Myocyte (in vitro differentiated cells): ENCODE measurements around the gene SMAD6. TPM values are rescaled to one million over a fixed set of nuclear protein-coding genes. Genes with fewer than 3 reads are reported as not detected.

Source experiments
- DNase-seq: peaks from one replicate; pipeline ENCODE4 v3.0.0-alpha.2; 2012; ENCODE audit warnings: low read depth
- polyA plus RNA-seq: library from polyadenylated mRNA; unstranded; fragments of >200 nt; gene quantifications from one replicate; pipeline ENCODE4 v1.2.1, GENCODE V29; 2012; ENCODE audit warnings: missing spikeins
- total RNA-seq: library from RNA; depleted of rRNA; stranded (reverse); fragments of >200 nt; gene quantifications from 2 replicates; pipeline ENCODE4 v1.2.3, GENCODE V29; 2014

The SMAD6 gene
- total RNA-seq, result 2.5 and 3.5 TPM in 2 replicates
- polyA plus RNA-seq, result 1.2 TPM

- DNase-seq, result peak; percentile 97
These were observed at the start of gene SMAD6 for GRCh38 chr15:66702035-66702786. Gene SMAD6, plus strand, starts transcription at chr15:66702236. Its CDS starts 1,023 bp downstream, at chr15:66703259.

- DNase-seq, result no peak
These were observed 49.2 kb upstream of the SMAD6 start for GRCh38 chr15:66652806-66653205.

GRCh38 chr15:66653398-66653797, 48.6 kb upstream of the SMAD6 start:
- no peak for DNase-seq

- DNase-seq, result no peak
These were observed 48.2 kb upstream of the SMAD6 start for GRCh38 chr15:66653852-66654251.

- no peak for DNase-seq
These were observed 47.7 kb upstream of the SMAD6 start for GRCh38 chr15:66654361-66654738.

- DNase-seq, result no peak
These were observed 47.2 kb upstream of the SMAD6 start for GRCh38 chr15:66654739-66655375.

- DNase-seq, result no peak
These were observed 46.5 kb upstream of the SMAD6 start for GRCh38 chr15:66655511-66655910.

- no peak for DNase-seq
These were observed 46.0 kb upstream of the SMAD6 start for GRCh38 chr15:66655997-66656396.

- DNase-seq, result no peak
These were observed 44.6 kb upstream of the SMAD6 start for GRCh38 chr15:66657185-66658020.

GRCh38 chr15:66658044-66658443, 44.0 kb upstream of the SMAD6 start:
- no peak for DNase-seq

- DNase-seq, result no peak
These were observed 43.2 kb upstream of the SMAD6 start for GRCh38 chr15:66658855-66659254.

- no peak for DNase-seq
These were observed 42.7 kb upstream of the SMAD6 start for GRCh38 chr15:66659384-66659783.

GRCh38 chr15:66661432-66662096, 40.5 kb upstream of the SMAD6 start:
- DNase-seq, result no peak

- no peak for DNase-seq
These were observed 39.5 kb upstream of the SMAD6 start for GRCh38 chr15:66662522-66662921.

GRCh38 chr15:66663664-66664063, 38.4 kb upstream of the SMAD6 start:
- DNase-seq, result no peak

GRCh38 chr15:66670175-66670574, 31.9 kb upstream of the SMAD6 start:
- DNase-seq, result no peak

GRCh38 chr15:66670762-66671580, 31.1 kb upstream of the SMAD6 start:
- no peak for DNase-seq

- DNase-seq, result no peak
These were observed 29.2 kb upstream of the SMAD6 start for GRCh38 chr15:66672867-66673266.

GRCh38 chr15:66673410-66674322, 28.4 kb upstream of the SMAD6 start:
- no peak for DNase-seq
